Activated T-helper 1 cell treated with anti-CD3 and anti-CD28 coated beads, Interleukin-12 subunit alpha, Interleukin-12 subunit beta, Interleukin-2, Interleukin-4 antibody, amounts not matched to agents 30 ng/mL and 10 ng/mL and 1 ng/mL, durations not matched to agents 14 hours and 24 hours and 36 hours (primary cell): ENCODE results near the gene PRMT3. TPM values are rescaled to one million over a fixed set of nuclear protein-coding genes. Genes with fewer than 3 reads are reported as not detected.
A peak's percentile ranks its signal among the peaks of the same experiment; 100 is the strongest.

Experiments used
- DNase-seq: peaks from one replicate; pipeline ENCODE4 v3.0.0; 2021; ENCODE audit warnings: low spot score
- H3K27ac Mint-ChIP-seq: one replicate; pipeline ENCODE4 v1.8.0; 2021; ENCODE audit warnings: mild to moderate bottlenecking, mixed read lengths
- H3K27me3 Mint-ChIP-seq: one replicate; pipeline ENCODE4 v1.8.0; 2022; ENCODE audit warnings: mild to moderate bottlenecking, moderate library complexity, mixed read lengths; ENCODE audit not compliant: insufficient read depth
- H3K36me3 Mint-ChIP-seq: one replicate; pipeline ENCODE4 v1.8.0; 2021; ENCODE audit warnings: low read depth, mixed read lengths
- H3K4me1 Mint-ChIP-seq: one replicate; pipeline ENCODE4 v1.8.0; 2021; ENCODE audit warnings: low read depth, mixed read lengths
- H3K4me3 Mint-ChIP-seq: one replicate; pipeline ENCODE4 v1.8.0; 2021; ENCODE audit warnings: mild to moderate bottlenecking, moderate library complexity, mixed read lengths
- H3K9me3 Mint-ChIP-seq: one replicate; pipeline ENCODE4 v1.8.0; 2021; ENCODE audit warnings: mixed read lengths
- intact Hi-C: fragments of 100-400 bp; cut with micrococcal nuclease; formaldehyde crosslinking; loops from one replicate; pipeline ENCODE4 v1.15.1; 2024
- total RNA-seq: library from RNA; stranded (reverse); gene quantifications from 2 replicates; pipeline ENCODE4 v1.2.3, GENCODE V29; 2022

PRMT3 gene
- total RNA-seq, 1 donor from 2014 or later: 43.7 TPM

DNA sequence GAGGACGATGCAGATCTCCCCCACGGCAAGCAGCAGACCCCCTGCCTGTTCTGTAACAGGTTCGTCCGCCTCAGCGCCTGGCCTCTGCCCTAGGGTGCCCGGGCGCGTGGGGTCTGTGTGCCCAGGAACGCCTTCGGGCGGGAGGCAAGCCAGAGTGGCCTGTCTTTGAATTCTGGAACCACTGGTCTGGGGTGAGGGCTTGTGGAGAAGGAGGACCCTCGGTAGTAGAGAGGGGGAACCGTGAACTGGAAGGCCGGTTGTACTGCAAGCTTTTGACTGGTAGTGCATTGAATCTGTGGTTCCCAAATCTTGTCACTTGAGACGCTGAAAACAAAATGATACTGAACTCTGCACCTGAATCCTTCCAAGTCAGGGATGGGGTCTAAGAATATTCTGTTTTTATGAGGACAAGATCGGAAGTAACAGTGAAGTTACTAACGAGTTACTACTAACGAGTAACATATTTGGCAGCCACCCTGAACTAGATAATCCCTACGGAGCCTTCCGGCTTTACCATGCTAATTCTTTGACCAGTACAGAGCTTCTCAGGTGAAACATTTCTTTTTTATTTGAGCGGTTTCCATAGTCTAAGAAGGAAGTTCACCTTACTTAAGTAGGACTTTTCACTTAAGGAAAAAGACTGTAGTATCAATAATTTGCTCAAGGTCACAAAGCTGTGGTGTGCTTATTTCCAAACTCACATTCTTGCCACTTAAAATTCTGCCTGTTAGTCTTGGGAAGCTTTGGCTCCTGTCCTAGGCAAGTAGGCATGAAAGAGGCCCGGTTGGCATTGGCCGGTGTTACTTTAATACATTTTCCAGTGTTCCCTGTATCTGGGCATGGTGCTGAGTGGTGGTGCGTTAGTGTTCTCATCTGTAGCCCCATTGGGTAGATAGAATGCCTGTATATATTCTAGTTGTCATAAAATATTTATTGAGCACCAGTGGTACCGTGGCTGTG, 860 bp downstream of the PRMT3 start:
- no peaks in the 10 kb centered on the region for H3K9me3 Mint-ChIP-seq
- peak overlapping the region; percentile 98 for H3K4me3 Mint-ChIP-seq
- H3K27ac Mint-ChIP-seq: peak overlapping the region; percentile 98
- peaks cover 36% of the 10 kb centered on the region for H3K36me3 Mint-ChIP-seq
- no peak for DNase-seq
- H3K4me1 Mint-ChIP-seq: peaks cover 12% of the 10 kb centered on the region
- no peaks in the 10 kb centered on the region for H3K27me3 Mint-ChIP-seq
- intact Hi-C loops: loop anchor here (1.0 to 10.0 kb wide), 4 partner anchors 9 to 1994 kb away; partner anchors contain the start of genes LDHA, TSG101 and ZDHHC13

DNA sequence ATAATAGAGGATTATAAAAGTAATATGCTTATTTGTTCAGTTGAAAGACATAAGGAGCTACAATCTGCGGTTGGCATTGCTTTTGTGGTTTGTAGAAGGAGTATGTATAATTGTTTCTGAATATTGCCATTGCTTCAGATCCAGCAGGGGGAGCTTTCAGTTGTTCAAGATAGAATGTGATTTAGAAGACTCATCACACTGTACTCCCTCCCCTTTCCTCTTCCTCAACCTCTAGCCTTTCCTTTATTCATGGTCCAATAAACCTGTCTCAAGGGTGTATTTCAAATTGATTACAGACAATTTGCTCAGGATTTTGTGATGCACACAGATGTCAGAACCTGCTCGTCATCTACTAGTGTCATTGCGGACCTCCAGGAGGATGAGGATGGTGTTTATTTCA, 9.8 kb downstream of the PRMT3 start:
- Mint-ChIP-seq H3K9me3 (no peaks in the 10 kb centered on the region), H3K27ac (no peak overlapping the region), H3K36me3 (peaks cover 31% of the 10 kb centered on the region), H3K27me3 (no peaks in the 10 kb centered on the region), H3K4me3 (no peak overlapping the region), H3K4me1 (peaks cover 15% of the 10 kb centered on the region)
- DNase-seq: no peak
- intact Hi-C loops: loop anchor here (1.0 kb wide), 3 partner anchors 9 to 213 kb away; no protein-coding TSS in a partner anchor

DNA sequence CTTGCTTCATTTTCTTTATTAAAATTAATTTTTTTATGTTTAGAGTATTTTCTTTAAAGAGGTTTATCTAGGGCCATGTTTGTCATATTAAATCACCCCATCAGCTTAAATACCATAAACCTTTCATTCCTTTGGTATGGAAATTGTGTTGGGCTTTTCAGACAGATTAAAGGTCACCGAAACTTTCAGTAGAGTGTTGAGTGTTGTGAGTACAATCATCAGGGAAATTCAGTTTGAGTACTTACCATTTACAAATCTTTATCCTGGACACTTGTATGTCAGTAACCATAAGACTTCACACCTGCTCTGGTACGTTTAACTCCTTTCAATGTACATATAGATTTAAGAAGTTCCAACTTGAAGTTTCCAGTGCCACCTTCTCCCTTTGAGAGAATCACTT, 12.0 kb downstream of the PRMT3 start:
- DNase-seq: no peak
- intact Hi-C loops: no loop called here
- Mint-ChIP-seq H3K27ac (no peak overlapping the region), H3K9me3 (no peaks in the 10 kb centered on the region), H3K36me3 (peaks cover 32% of the 10 kb centered on the region), H3K27me3 (no peaks in the 10 kb centered on the region), H3K4me3 (no peak overlapping the region), H3K4me1 (peaks cover 12% of the 10 kb centered on the region)

DNA sequence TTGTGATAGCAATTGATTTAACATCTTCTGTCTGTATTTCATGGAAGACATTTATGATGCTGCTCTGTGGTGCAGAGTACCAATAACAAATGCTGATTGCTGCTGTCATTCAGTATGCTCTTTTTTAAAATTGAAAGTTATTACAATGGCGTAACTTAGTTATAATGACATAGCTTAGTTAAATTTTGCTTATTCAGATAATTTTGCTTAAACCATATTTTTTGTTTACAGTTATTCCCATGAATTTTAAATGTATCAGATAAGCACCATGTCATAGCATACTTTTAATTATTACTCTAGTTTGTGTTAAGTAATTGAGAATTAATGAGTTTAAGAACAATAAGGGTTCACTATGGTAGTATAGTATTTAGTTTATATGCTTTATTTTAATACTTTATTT, 15.5 kb downstream of the PRMT3 start:
- intact Hi-C loops: no loop called here
- DNase-seq: no peak
- Mint-ChIP-seq H3K27me3 (no peaks in the 10 kb centered on the region), H3K4me3 (no peak overlapping the region), H3K27ac (no peak overlapping the region), H3K9me3 (no peaks in the 10 kb centered on the region), H3K4me1 (peaks cover 8% of the 10 kb centered on the region), H3K36me3 (peaks cover 27% of the 10 kb centered on the region)

DNA sequence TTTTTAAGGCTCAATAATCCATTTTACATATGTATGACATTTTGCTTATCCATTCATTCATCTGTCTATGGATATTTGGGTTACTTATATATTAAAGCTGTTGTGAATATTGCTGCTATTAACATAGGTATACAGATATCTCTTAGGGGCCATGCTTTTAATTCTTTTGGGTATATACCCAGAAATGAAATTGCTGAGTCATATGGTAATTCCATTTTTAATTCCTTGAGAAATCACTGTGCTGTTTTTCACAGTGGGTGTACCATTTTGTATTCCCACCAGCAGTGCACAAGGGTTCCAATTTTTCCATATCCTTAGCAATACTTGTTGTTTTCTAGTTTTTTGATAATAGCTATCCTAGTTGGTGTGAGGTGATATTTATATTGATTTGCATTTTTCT, 19.0 kb downstream of the PRMT3 start:
- Mint-ChIP-seq H3K27me3 (no peaks in the 10 kb centered on the region), H3K36me3 (peaks cover 26% of the 10 kb centered on the region), H3K27ac (no peak overlapping the region), H3K4me3 (no peak overlapping the region), H3K4me1 (no peaks in the 10 kb centered on the region), H3K9me3 (no peaks in the 10 kb centered on the region)
- intact Hi-C loops: no loop called here
- no peak for DNase-seq

DNA sequence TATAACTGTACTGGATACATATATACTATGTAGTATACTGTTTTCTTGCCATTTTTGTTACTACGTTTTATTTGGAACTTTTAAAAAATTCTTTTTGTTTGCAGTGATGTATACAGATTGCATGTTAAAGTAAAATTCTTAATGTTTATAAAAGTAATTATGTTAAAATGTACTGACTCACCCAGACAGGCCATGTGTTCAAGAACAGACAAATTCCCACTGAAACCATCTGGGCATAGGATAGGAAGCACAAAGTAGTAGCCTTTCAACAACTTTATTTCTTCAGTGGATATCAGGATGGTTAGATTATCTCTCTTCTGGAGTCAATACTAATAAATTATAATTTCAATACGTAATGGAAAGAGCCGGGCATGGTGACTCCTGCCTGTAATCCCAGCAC, 19.8 kb downstream of the PRMT3 start:
- Mint-ChIP-seq H3K4me1 (no peaks in the 10 kb centered on the region), H3K4me3 (no peak overlapping the region), H3K27me3 (no peaks in the 10 kb centered on the region), H3K9me3 (no peaks in the 10 kb centered on the region), H3K27ac (no peak overlapping the region), H3K36me3 (peaks cover 28% of the 10 kb centered on the region)
- intact Hi-C loops: no loop called here
- no peak for DNase-seq

DNA sequence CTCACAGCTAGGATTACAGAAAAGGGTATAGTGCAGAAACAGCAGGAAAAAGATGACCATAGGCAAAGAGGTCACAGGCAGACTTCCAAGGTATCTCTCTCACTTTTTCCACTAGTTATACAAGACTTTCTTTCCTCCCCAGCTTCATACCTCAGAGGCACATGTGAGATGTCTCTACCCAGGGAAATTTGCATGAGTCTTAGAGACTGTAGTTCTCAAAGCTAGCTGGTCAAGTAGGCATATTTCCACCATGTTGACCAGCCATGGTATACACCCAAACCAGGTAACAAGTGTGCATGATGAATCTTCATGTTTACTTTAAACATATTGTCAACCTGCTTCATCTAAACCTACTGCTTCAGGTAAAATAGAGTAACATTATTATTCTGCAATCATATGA, 27.9 kb downstream of the PRMT3 start:
- no peak for DNase-seq
- Mint-ChIP-seq H3K27me3 (no peaks in the 10 kb centered on the region), H3K4me1 (peaks cover 10% of the 10 kb centered on the region), H3K27ac (no peak overlapping the region), H3K36me3 (peaks cover 30% of the 10 kb centered on the region), H3K4me3 (no peak overlapping the region), H3K9me3 (no peaks in the 10 kb centered on the region)
- intact Hi-C loops: no loop called here

DNA sequence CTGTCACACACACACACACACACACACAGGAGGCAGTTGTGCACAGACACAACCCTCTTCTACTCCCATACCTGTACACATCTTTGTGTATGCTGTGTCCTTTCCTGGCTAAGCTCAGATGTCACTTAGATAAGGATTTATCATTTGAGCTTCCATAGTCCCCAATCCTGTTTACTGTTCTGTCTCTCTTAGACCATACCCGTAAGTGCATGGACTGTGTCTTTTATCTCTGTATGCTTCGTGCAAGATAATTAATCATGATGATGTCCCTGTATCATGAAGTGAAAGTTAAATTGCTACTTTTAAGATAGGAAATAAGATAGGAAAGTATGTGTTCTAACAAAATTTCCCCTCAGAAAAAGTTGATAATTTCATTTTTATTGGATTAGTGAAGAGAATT, 30.3 kb downstream of the PRMT3 start:
- H3K36me3 Mint-ChIP-seq: peaks cover 28% of the 10 kb centered on the region
- no peaks in the 10 kb centered on the region for H3K9me3 Mint-ChIP-seq
- no peak for DNase-seq
- intact Hi-C loops: no loop called here
- H3K27ac Mint-ChIP-seq: no peak overlapping the region
- no peak overlapping the region for H3K4me3 Mint-ChIP-seq
- H3K27me3 Mint-ChIP-seq: no peaks in the 10 kb centered on the region
- H3K4me1 Mint-ChIP-seq: peaks cover 24% of the 10 kb centered on the region

DNA sequence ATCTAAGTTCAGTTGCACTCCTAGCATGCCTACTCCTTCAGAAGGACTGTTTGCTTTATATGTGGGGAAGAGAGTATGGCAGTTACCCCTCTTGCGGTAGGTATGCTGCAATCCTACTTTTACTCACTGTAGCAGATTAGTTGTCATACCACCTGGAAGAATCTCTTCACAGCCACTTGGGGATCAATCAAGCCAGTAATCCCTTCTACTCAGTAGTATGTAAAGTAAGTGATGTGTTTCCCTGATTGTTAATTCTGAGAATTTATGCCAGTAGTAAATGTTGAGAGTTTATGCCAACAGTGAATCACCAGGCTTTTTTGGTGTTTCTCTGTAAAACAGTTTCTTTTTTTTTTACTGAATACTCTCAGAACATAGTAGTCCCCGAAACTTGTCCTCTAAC, 34.4 kb downstream of the PRMT3 start:
- DNase-seq: no peak
- intact Hi-C loops: no loop called here
- Mint-ChIP-seq H3K27me3 (no peaks in the 10 kb centered on the region), H3K36me3 (peaks cover 21% of the 10 kb centered on the region), H3K9me3 (no peaks in the 10 kb centered on the region), H3K27ac (no peak overlapping the region), H3K4me1 (peaks cover 14% of the 10 kb centered on the region), H3K4me3 (no peak overlapping the region)

DNA sequence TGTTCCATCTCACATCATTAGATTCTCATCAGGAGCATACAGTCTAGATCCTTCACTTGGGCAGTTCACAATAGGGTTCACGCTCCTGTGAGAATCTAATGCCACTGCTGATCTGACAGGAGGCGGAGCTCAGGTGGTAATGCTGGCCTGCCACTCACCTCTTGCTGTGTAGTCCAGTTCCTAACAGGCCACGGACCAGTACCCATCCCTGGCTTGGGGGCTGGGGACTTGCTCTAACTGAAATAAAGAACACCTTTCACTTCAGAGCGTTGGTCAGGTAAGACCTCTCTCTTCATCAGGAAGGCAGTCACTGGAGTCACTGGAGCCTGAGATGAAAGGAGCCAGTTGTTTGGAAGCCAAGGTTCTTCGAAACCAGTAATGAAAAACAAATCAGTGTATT, 41.7 kb downstream of the PRMT3 start:
- H3K4me3 Mint-ChIP-seq: no peak overlapping the region

DNA sequence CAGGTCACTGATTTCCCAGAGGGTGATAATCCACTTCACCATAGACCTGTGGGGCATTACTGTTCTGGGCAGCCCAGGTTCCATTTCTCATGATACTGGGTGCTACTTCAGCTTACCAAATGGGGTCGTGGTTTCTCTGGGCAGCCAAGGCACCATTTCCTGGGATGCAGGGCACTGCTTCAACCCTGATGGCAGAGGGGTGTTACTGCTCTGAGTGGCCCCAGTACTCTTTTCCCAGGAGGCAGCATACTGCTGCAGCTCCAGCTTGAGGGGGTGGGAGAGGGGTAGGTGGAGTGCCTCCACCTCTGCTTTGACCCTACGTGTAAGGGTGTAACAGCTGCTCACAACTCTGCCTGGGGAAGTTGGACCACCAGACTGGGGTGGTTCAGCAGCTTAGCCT, 51.1 kb downstream of the PRMT3 start:
- Mint-ChIP-seq H3K27me3 (no peaks in the 10 kb centered on the region), H3K4me1 (no peaks in the 10 kb centered on the region), H3K9me3 (no peaks in the 10 kb centered on the region), H3K36me3 (peaks cover 23% of the 10 kb centered on the region), H3K4me3 (no peak overlapping the region), H3K27ac (no peak overlapping the region)
- intact Hi-C loops: no loop called here
- DNase-seq: no peak

More for the DNA sequence above, 41.7 kb downstream of the PRMT3 start:
- H3K27me3 Mint-ChIP-seq: no peaks in the 10 kb centered on the region
- H3K4me1 Mint-ChIP-seq: no peaks in the 10 kb centered on the region
- no peak overlapping the region for H3K27ac Mint-ChIP-seq
- DNase-seq: no peak
- intact Hi-C loops: no loop called here
- peaks cover 10% of the 10 kb centered on the region for H3K36me3 Mint-ChIP-seq
- H3K9me3 Mint-ChIP-seq: no peaks in the 10 kb centered on the region

DNA sequence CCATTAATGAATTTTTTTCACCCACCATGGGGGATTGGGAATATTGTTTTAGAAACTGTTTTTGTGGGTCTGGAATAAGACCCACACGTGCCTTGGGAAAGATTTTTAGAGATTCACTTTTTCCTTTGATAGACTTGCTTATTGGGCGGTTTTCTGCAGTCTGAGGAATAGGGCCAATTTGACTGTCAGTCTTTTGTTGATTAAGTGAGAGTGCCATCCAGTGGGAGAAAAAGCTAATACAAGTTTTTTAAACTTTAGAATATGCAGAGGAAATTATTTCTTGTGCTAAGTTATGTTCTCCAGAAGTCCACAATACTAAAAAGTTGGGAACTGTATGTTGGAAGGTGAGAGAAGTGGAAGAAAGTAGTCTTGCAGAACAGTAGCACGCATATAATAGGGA, 56.1 kb downstream of the PRMT3 start:
- Mint-ChIP-seq H3K36me3 (peaks cover 4% of the 10 kb centered on the region), H3K27ac (no peak overlapping the region), H3K27me3 (no peaks in the 10 kb centered on the region), H3K9me3 (no peaks in the 10 kb centered on the region), H3K4me3 (no peak overlapping the region), H3K4me1 (no peaks in the 10 kb centered on the region)
- DNase-seq: no peak
- intact Hi-C loops: loop anchor here (1.0 kb wide), 2 partner anchors 46 to 56 kb away; partner anchors contain the start of gene PRMT3

DNA sequence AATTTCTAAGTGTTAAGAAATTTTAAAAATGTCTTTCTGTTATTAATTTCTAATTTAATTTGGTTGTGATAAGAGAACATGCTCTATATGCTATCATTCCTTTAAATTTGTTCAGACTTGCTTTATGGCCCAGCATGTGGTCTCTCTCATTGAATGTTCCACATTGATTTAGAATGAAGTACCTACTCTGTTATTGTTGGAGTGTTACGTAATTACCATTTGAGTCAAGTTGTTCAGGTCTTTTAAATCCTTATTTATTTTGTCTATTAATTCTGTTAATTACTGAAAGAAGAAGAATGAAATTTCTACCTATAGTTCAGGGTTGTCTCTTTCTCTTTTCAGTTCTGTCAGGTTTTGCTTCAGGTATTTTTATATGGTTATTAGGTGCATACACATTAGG, 57.0 kb downstream of the PRMT3 start:
- Mint-ChIP-seq H3K27ac (no peak overlapping the region), H3K4me3 (no peak overlapping the region), H3K27me3 (no peaks in the 10 kb centered on the region), H3K4me1 (no peaks in the 10 kb centered on the region), H3K9me3 (no peaks in the 10 kb centered on the region), H3K36me3 (peaks cover 4% of the 10 kb centered on the region)
- intact Hi-C loops: no loop called here
- no peak for DNase-seq
